Liver (tissue), 9 donors: Measurements from ENCODE around the gene ANKRD11. TPM values are rescaled to one million over a fixed set of nuclear protein-coding genes. Genes with fewer than 3 reads are reported as not detected.
A peak's percentile ranks its signal among the peaks of the same experiment; 100 is the strongest.

Experiments
- DNase-seq: peaks from one replicate; pipeline ENCODE4 v3.0.0-alpha.2; 2017; ENCODE audit warnings: low spot score
- H3K27ac ChIP-seq, 2 donors: one replicate each; pipeline ENCODE4 v1.7.0; 2013; ENCODE audit warnings: inconsistent platforms in 2 of 2, low read length in 2 of 2, control low read depth in 1 of 2, low read depth in 1 of 2, mild to moderate bottlenecking in 1 of 2
- H3K27me3 ChIP-seq, 4 donors: one replicate each; pipeline versions ENCODE4 v1.6.1 to v1.7.0; 2013; ENCODE audit warnings: low read length in 3 of 4, inconsistent platforms in 1 of 4, mild to moderate bottlenecking in 1 of 4, moderate library complexity in 1 of 4; ENCODE audit not compliant: control insufficient read depth in 4 of 4, insufficient read depth in 4 of 4
- H3K36me3 ChIP-seq, 4 donors: one replicate each; pipeline versions ENCODE4 v1.6.1 to v1.7.0; 2013; ENCODE audit warnings: low read length in 3 of 4, mild to moderate bottlenecking in 3 of 4, low read depth in 1 of 4, moderate library complexity in 1 of 4; ENCODE audit not compliant: control insufficient read depth in 4 of 4, insufficient read depth in 3 of 4
- H3K4me1 ChIP-seq, 4 donors: one replicate each; pipeline versions ENCODE4 v1.6.1 to v1.7.0; 2013; ENCODE audit warnings: low read length in 3 of 4, mild to moderate bottlenecking in 3 of 4, moderate library complexity in 1 of 4; ENCODE audit not compliant: control insufficient read depth in 4 of 4, insufficient read depth in 4 of 4
- H3K4me3 ChIP-seq, 3 donors: one replicate each; pipeline versions ENCODE4 v1.6.1 to v1.7.0; 2013; ENCODE audit warnings: low read length in 3 of 3, control low read depth in 1 of 3, low read depth in 1 of 3, mild to moderate bottlenecking in 1 of 3
- H3K9ac ChIP-seq, 2 donors: one replicate each; pipeline ENCODE4 v1.7.0; 2013; ENCODE audit warnings: low read length in 2 of 2, mild to moderate bottlenecking in 2 of 2, moderate library complexity in 2 of 2, control low read depth in 1 of 2, low read depth in 1 of 2
- H3K9me3 ChIP-seq, 4 donors: one replicate each; pipeline versions ENCODE4 v1.6.1 to v1.7.0; 2013; ENCODE audit warnings: low read length in 3 of 4; ENCODE audit not compliant: control insufficient read depth in 4 of 4
- FOXA1 ChIP-seq: IDR thresholded peaks from 2 replicates; pipeline ENCODE4 v1.6.1; 2016; ENCODE audit warnings: antibody characterized with exemption
- FOXA2 ChIP-seq: IDR thresholded peaks from 2 replicates; pipeline ENCODE4 v1.6.1; 2016; ENCODE audit warnings: antibody characterized with exemption
- JUND ChIP-seq, 2 donors: IDR thresholded peaks; 2 replicates each; pipeline ENCODE4 v1.6.1; 2016; ENCODE audit warnings: antibody characterized with exemption in 2 of 2
- RAD21 ChIP-seq, 2 donors: IDR thresholded peaks; 2 replicates each; pipeline ENCODE4 v1.6.1; 2016; ENCODE audit warnings: antibody characterized with exemption in 2 of 2, mild to moderate bottlenecking in 2 of 2
- RXRA ChIP-seq, 2 donors: IDR thresholded peaks; 2 replicates each; pipeline ENCODE4 v1.6.1; 2017 to 2018; ENCODE audit warnings: antibody characterized with exemption in 2 of 2, mild to moderate bottlenecking in 1 of 2
- SP1 ChIP-seq: IDR thresholded peaks from 2 replicates; pipeline ENCODE4 v1.6.1; 2018; ENCODE audit warnings: antibody characterized with exemption, mild to moderate bottlenecking
- TAF1 ChIP-seq: conservative IDR thresholded peaks from 2 replicates; pipeline ENCODE4 v1.6.1; 2016; ENCODE audit warnings: antibody characterized with exemption, mild to moderate bottlenecking
- YY1 ChIP-seq: IDR thresholded peaks from 2 replicates; pipeline ENCODE4 v1.6.1; 2016; ENCODE audit warnings: antibody characterized with exemption, mild to moderate bottlenecking
- WGBS: extraction: QIAGEN DNeasy Blood & Tissue Kit; methylation state at CpG from one replicate; pipeline ENCODE4 v1.1.7; 2013; 5-methylcytosine and 5-hydroxymethylcytosine counted together
- polyA plus RNA-seq, 2 donors: library from polyadenylated mRNA; stranded (reverse) in 1 of 2; unstranded in 1 of 2; fragments of 200-250 nt in 1 of 2; fragments of >200 nt in 1 of 2; fragmentation: Nextera tagmentation in 1 of 2; extraction: Ambion mirVana in 1 of 2; gene quantifications; one replicate each; pipeline versions ENCODE4 v1.2.1 to v1.2.3, GENCODE V29; 2013 to 2015
- total RNA-seq, 2 donors: library from RNA; depleted of rRNA; stranded (reverse); fragments of >200 nt; gene quantifications; one replicate each; pipeline ENCODE4 v1.2.3, GENCODE V29; 2014
- TF ChIP-seq, protein P1 (sequence below): IDR thresholded peaks from 2 replicates; pipeline ENCODE4 v1.6.1; 2016; ENCODE audit warnings: antibody characterized with exemption, mild to moderate bottlenecking
- TF ChIP-seq, protein P2 (sequence below): IDR thresholded peaks from 2 replicates; pipeline ENCODE4 v1.6.1; 2016; ENCODE audit warnings: antibody characterized with exemption
- TF ChIP-seq, protein P3 (sequence below): fragments of 150-350 bp; IDR thresholded peaks from 2 replicates; pipeline ENCODE4 v1.5.1; 2017; ENCODE audit warnings: improper control_type of control experiment, low read depth, low read length; ENCODE audit not compliant: missing input control
- TF ChIP-seq, protein P4 (sequence below): IDR thresholded peaks from 2 replicates; pipeline ENCODE4 v1.6.1; 2016; ENCODE audit warnings: antibody characterized with exemption
- donor health status: healthy.
- donor health status: healthy.
- donor health status: healthy.
- donor health status: healthy.
- donor health status: healthy.

Gene ANKRD11
- total and polyA plus RNA-seq, 4 donors: 16.3 to 55.1 (median 28.0) TPM

DNA sequence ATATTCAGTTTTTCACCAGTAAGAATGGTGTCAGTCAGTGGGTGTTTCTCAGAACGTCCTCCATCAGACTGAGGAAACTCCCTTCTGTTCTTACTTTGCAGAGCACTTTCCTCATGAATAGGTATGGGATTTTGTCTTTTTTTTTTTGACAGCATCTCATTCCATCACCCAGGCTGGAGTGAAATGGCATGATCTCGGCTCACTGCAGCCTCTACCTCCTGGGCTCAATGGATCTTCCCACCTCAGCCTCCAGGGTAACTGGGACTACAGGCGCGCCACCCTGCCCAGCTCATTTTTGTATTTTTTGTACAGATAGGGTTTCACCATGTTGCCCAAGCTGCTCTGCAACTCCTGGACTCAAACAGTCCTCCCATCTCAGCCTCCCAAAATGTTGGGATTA, 142.6 kb downstream of the ANKRD11 start (continued):
- TF ChIP-seq, protein P1, sequence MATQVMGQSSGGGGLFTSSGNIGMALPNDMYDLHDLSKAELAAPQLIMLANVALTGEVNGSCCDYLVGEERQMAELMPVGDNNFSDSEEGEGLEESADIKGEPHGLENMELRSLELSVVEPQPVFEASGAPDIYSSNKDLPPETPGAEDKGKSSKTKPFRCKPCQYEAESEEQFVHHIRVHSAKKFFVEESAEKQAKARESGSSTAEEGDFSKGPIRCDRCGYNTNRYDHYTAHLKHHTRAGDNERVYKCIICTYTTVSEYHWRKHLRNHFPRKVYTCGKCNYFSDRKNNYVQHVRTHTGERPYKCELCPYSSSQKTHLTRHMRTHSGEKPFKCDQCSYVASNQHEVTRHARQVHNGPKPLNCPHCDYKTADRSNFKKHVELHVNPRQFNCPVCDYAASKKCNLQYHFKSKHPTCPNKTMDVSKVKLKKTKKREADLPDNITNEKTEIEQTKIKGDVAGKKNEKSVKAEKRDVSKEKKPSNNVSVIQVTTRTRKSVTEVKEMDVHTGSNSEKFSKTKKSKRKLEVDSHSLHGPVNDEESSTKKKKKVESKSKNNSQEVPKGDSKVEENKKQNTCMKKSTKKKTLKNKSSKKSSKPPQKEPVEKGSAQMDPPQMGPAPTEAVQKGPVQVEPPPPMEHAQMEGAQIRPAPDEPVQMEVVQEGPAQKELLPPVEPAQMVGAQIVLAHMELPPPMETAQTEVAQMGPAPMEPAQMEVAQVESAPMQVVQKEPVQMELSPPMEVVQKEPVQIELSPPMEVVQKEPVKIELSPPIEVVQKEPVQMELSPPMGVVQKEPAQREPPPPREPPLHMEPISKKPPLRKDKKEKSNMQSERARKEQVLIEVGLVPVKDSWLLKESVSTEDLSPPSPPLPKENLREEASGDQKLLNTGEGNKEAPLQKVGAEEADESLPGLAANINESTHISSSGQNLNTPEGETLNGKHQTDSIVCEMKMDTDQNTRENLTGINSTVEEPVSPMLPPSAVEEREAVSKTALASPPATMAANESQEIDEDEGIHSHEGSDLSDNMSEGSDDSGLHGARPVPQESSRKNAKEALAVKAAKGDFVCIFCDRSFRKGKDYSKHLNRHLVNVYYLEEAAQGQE: no peak
- TF ChIP-seq SP1: no peak
- no peak for TF ChIP-seq RXRA (IDR thresholded peaks at IDR 0.05)
- no peak for TF ChIP-seq RAD21 (IDR thresholded peaks at IDR 0.05)
- TF ChIP-seq JUND (IDR thresholded peaks at IDR 0.05): no peak
- no peak for TF ChIP-seq FOXA2
- TF ChIP-seq, protein P2, sequence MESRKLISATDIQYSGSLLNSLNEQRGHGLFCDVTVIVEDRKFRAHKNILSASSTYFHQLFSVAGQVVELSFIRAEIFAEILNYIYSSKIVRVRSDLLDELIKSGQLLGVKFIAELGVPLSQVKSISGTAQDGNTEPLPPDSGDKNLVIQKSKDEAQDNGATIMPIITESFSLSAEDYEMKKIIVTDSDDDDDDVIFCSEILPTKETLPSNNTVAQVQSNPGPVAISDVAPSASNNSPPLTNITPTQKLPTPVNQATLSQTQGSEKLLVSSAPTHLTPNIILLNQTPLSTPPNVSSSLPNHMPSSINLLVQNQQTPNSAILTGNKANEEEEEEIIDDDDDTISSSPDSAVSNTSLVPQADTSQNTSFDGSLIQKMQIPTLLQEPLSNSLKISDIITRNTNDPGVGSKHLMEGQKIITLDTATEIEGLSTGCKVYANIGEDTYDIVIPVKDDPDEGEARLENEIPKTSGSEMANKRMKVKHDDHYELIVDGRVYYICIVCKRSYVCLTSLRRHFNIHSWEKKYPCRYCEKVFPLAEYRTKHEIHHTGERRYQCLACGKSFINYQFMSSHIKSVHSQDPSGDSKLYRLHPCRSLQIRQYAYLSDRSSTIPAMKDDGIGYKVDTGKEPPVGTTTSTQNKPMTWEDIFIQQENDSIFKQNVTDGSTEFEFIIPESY: no peak

DNA sequence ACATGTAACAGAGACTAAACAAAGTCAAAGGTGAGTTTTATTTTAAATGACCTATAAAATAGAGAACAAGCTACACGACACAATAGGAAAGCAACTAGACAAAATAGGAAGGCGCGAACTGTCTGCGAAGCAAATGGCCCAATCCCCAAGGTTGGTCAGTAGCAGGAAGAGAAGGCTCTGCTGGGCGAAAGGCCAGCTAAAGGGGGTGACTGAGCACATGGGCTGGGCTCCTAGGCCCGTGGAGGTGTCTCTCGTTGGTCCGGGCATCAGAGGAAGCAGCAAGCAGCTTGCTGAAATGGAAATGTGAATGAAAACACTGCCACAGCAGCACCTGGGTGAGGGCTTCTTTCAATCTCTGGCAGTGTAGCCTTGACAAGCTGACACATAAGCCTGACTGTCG, 143.5 kb downstream of the ANKRD11 start:
- no peak overlapping the region for H3K9ac ChIP-seq
- H3K27me3 ChIP-seq: no peaks in the 10 kb centered on the region
- H3K4me3 ChIP-seq: no peak overlapping the region
- no peak for DNase-seq
- H3K36me3 ChIP-seq: no peaks in the 10 kb centered on the region
- H3K9me3 ChIP-seq: no peaks in the 10 kb centered on the region
- 66% methylated on average over 9 of the region's 9 CpGs for WGBS
- peaks cover 12 to 55% (median 43%) of the 10 kb centered on the region in 4 donors for H3K4me1 ChIP-seq
- TF ChIP-seq TAF1 (no peak), FOXA1 (no peak), SP1 (no peak), YY1 (no peak), RXRA (IDR thresholded peaks at IDR 0.05) (no peak)
- TF ChIP-seq, protein P3, sequence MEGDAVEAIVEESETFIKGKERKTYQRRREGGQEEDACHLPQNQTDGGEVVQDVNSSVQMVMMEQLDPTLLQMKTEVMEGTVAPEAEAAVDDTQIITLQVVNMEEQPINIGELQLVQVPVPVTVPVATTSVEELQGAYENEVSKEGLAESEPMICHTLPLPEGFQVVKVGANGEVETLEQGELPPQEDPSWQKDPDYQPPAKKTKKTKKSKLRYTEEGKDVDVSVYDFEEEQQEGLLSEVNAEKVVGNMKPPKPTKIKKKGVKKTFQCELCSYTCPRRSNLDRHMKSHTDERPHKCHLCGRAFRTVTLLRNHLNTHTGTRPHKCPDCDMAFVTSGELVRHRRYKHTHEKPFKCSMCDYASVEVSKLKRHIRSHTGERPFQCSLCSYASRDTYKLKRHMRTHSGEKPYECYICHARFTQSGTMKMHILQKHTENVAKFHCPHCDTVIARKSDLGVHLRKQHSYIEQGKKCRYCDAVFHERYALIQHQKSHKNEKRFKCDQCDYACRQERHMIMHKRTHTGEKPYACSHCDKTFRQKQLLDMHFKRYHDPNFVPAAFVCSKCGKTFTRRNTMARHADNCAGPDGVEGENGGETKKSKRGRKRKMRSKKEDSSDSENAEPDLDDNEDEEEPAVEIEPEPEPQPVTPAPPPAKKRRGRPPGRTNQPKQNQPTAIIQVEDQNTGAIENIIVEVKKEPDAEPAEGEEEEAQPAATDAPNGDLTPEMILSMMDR: no peak
- TF ChIP-seq, protein P2: no peak
- TF ChIP-seq, protein P1: no peak
- TF ChIP-seq, protein P4, sequence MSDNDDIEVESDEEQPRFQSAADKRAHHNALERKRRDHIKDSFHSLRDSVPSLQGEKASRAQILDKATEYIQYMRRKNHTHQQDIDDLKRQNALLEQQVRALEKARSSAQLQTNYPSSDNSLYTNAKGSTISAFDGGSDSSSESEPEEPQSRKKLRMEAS: no peak
- H3K27ac ChIP-seq: peak overlapping the region in 1 of 2 donors; percentile 18
